Measurements from ENCODE around the gene JAM3. TPM values are rescaled to one million over a fixed set of nuclear protein-coding genes. Genes with fewer than 3 reads are reported as not detected.

The JAM3 gene
- total RNA-seq, 1 experiment from 2014 or later = not detected

- TF ChIP-seq, protein P1, sequence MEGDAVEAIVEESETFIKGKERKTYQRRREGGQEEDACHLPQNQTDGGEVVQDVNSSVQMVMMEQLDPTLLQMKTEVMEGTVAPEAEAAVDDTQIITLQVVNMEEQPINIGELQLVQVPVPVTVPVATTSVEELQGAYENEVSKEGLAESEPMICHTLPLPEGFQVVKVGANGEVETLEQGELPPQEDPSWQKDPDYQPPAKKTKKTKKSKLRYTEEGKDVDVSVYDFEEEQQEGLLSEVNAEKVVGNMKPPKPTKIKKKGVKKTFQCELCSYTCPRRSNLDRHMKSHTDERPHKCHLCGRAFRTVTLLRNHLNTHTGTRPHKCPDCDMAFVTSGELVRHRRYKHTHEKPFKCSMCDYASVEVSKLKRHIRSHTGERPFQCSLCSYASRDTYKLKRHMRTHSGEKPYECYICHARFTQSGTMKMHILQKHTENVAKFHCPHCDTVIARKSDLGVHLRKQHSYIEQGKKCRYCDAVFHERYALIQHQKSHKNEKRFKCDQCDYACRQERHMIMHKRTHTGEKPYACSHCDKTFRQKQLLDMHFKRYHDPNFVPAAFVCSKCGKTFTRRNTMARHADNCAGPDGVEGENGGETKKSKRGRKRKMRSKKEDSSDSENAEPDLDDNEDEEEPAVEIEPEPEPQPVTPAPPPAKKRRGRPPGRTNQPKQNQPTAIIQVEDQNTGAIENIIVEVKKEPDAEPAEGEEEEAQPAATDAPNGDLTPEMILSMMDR (conservative IDR thresholded peaks at IDR 0.05) = no peak
- TF ChIP-seq EZH2 (IDR thresholded peaks at IDR 0.05; ENCODE audit: low read depth) = no peak
- no peaks in the 10 kb centered on the region for H3K9me3 ChIP-seq (ENCODE audit: insufficient read depth, low read depth)
- no peak for DNase-seq
These were observed 95.9 kb downstream of the JAM3 start for GRCh38 chr11:134164490-134165370.

DNA sequence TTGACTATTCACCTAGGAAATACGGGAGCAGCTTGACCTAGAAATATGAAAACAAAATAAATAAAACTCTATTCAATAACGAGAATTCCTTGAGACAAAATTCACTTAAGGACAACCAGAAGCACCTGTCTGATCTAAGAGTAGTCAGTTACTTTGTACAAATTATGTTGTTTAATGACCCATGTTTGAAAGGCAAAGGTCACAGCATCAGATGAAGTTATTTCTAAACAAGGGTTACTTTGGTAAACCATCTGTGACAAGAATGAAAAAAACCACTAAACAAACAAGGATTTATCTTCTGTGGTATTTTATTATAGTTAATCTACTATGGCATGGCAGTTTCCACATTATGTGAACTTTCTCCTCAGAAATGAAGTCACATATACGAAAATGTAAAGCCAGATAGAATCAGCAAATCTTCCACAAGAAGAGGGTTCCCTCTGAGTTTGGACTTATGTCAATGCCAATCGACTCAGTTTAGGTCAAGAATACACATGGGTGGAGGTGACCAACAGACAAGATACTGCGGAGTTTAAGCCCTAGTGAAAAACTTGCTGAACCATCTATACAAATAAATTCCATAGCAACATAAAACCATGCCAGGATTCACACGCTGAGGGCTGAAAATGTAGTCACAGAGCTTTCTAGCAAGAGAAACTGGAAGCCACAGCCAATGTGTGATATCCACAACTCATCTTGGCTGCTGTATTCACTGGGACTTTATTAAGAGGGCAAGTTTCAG is 101.5 kb downstream of the JAM3 start:
- no TSS peak for BruUV-seq (replicated peaks)
- POLR2A ChIA-PET (ENCODE audit: unreplicated experiment) = no interaction called here
- Histone ChIP-seq H4K20me1 (ENCODE audit: insufficient read depth) (no peaks in the 10 kb centered on the region), H3K9me2 (ENCODE audit: insufficient read depth) (no peaks in the 10 kb centered on the region), H3F3A (ENCODE audit: insufficient read depth, low read depth) (no peaks in the 10 kb centered on the region), H3K27ac (no peak overlapping the region), H3K27me3 (ENCODE audit: insufficient read depth, low read depth) (no peaks in the 10 kb centered on the region), H3K9me3 (ENCODE audit: insufficient read depth, low read depth) (no peaks in the 10 kb centered on the region), H2AFZ (no peak overlapping the region), H3K4me3 (no peak overlapping the region), H3K36me3 (ENCODE audit: low read depth) (peaks cover 10% of the 10 kb centered on the region), H3K4me2 (no peak overlapping the region), H3K4me1 (replicated peaks; ENCODE audit: insufficient read depth) (no peaks in the 10 kb centered on the region), H3K79me2 (ENCODE audit: low read depth) (no peaks in the 10 kb centered on the region)
- intact Hi-C loops (cut with micrococcal nuclease; ENCODE audit: unreplicated experiment) = no loop called here
- TF ChIP-seq EZH2 (IDR thresholded peaks at IDR 0.05; ENCODE audit: low read depth) = no peak
- TF ChIP-seq, protein P1 (conservative IDR thresholded peaks at IDR 0.05) = no peak
- DNase-seq = no peak
- CTCF ChIA-PET = no interaction called here

More at GRCh38 chr11:134164490-134165370, 95.9 kb downstream of the JAM3 start:
- Histone ChIP-seq H3K9me2 (ENCODE audit: insufficient read depth) (no peaks in the 10 kb centered on the region), H3K27me3 (ENCODE audit: insufficient read depth, low read depth) (no peaks in the 10 kb centered on the region), H3K79me2 (ENCODE audit: low read depth) (no peaks in the 10 kb centered on the region), H3K36me3 (ENCODE audit: low read depth) (peaks cover 10% of the 10 kb centered on the region), H4K20me1 (ENCODE audit: insufficient read depth) (no peaks in the 10 kb centered on the region), H3K4me3 (no peak overlapping the region), H2AFZ (no peak overlapping the region), H3F3A (ENCODE audit: insufficient read depth, low read depth) (no peaks in the 10 kb centered on the region), H3K4me1 (replicated peaks; ENCODE audit: insufficient read depth) (no peaks in the 10 kb centered on the region), H3K27ac (no peak overlapping the region), H3K4me2 (no peak overlapping the region)
- CTCF ChIA-PET = no interaction called here
- POLR2A ChIA-PET (ENCODE audit: unreplicated experiment) = no interaction called here
- BruUV-seq (replicated peaks) = no TSS peak
- intact Hi-C loops (cut with micrococcal nuclease; ENCODE audit: unreplicated experiment) = no loop called here

GRCh38 chr11:134170919-134171281 is 102.0 kb downstream of the JAM3 start:
- Histone ChIP-seq H3F3A (ENCODE audit: insufficient read depth, low read depth) (no peaks in the 10 kb centered on the region), H3K27ac (no peak overlapping the region), H4K20me1 (ENCODE audit: insufficient read depth) (no peaks in the 10 kb centered on the region), H3K9me3 (ENCODE audit: insufficient read depth, low read depth) (no peaks in the 10 kb centered on the region), H3K79me2 (ENCODE audit: low read depth) (no peaks in the 10 kb centered on the region), H3K36me3 (ENCODE audit: low read depth) (peaks cover 10% of the 10 kb centered on the region), H3K4me2 (no peak overlapping the region), H3K4me3 (no peak overlapping the region), H3K27me3 (ENCODE audit: insufficient read depth, low read depth) (no peaks in the 10 kb centered on the region), H3K9me2 (ENCODE audit: insufficient read depth) (no peaks in the 10 kb centered on the region), H2AFZ (no peak overlapping the region), H3K4me1 (replicated peaks; ENCODE audit: insufficient read depth) (no peaks in the 10 kb centered on the region)
- no peak for DNase-seq
- BruUV-seq (replicated peaks) = no TSS peak
- TF ChIP-seq EZH2 (IDR thresholded peaks at IDR 0.05; ENCODE audit: low read depth) = no peak
- TF ChIP-seq, protein P1 (conservative IDR thresholded peaks at IDR 0.05) = no peak
- CTCF ChIA-PET = no interaction called here
- intact Hi-C loops (cut with micrococcal nuclease; ENCODE audit: unreplicated experiment) = no loop called here
- POLR2A ChIA-PET (ENCODE audit: unreplicated experiment) = no interaction called here
